ENCODE measurements around the gene SLC7A8.

- TF ChIP-seq, protein P1, sequence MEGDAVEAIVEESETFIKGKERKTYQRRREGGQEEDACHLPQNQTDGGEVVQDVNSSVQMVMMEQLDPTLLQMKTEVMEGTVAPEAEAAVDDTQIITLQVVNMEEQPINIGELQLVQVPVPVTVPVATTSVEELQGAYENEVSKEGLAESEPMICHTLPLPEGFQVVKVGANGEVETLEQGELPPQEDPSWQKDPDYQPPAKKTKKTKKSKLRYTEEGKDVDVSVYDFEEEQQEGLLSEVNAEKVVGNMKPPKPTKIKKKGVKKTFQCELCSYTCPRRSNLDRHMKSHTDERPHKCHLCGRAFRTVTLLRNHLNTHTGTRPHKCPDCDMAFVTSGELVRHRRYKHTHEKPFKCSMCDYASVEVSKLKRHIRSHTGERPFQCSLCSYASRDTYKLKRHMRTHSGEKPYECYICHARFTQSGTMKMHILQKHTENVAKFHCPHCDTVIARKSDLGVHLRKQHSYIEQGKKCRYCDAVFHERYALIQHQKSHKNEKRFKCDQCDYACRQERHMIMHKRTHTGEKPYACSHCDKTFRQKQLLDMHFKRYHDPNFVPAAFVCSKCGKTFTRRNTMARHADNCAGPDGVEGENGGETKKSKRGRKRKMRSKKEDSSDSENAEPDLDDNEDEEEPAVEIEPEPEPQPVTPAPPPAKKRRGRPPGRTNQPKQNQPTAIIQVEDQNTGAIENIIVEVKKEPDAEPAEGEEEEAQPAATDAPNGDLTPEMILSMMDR (IDR thresholded peaks at IDR 0.05), result no peak
- TF ChIP-seq POLR2A (IDR thresholded peaks at IDR 0.05), result peak; percentile 12 to 69
Observed at GRCh38 chr14:23095196-23096108, 88.0 kb downstream of the SLC7A8 start, which contains the start of gene C14orf119.

All from heart left ventricle (tissue), 13 donors.